H1 (cell line): Measurements from ENCODE around the gene TRAF1. TPM values are rescaled to one million over a fixed set of nuclear protein-coding genes. Genes with fewer than 3 reads are reported as not detected.

Experiments used
- CTCF ChIA-PET: fragments of 300-600 bp; sonication (Branson Sonifier 250); formaldehyde crosslinking; loops from one replicate; lab custom pipeline; 2021; ENCODE audit not compliant: partially characterized antibody; lab: Charles Lee
- POLR2A ChIA-PET: fragments of 300-600 bp; sonication (Branson Sonifier 250); formaldehyde crosslinking; loops from one replicate; lab custom pipeline; 2021; ENCODE audit warnings: inconsistent platforms; ENCODE audit not compliant: partially characterized antibody; lab: Charles Lee
- DNase-seq, 2 experiments: peaks; one replicate each; pipeline versions ENCODE4 v3.0.0 to v3.0.0-alpha.2; 2010 to 2022; ENCODE audit warnings: low spot score in 2 of 2, low read depth in 1 of 2, mixed read lengths in 1 of 2
- FAIRE-seq: peaks from 2 replicates; lab custom pipeline; 2011; peaks lifted over from hg19 to GRCh38; lab: Jason Lieb, UNC
- H2AFZ ChIP-seq: 2 replicates; pipeline ENCODE4 v1.8.1; 2012; ENCODE audit warnings: low read length, inconsistent platforms
- H2AK5ac ChIP-seq: 2 replicates; pipeline ENCODE4 v1.6.1; 2013; ENCODE audit warnings: low read depth, low read length
- H2BK120ac ChIP-seq: replicated peaks from 2 replicates; pipeline ENCODE3; 2013; ENCODE audit warnings: low read depth, low read length, inconsistent platforms
- H2BK12ac ChIP-seq: 2 replicates; pipeline ENCODE4 v1.6.1; 2013; ENCODE audit warnings: low read depth, low read length
- H2BK15ac ChIP-seq: 2 replicates; pipeline ENCODE4 v1.6.1; 2013; ENCODE audit warnings: low read length
- H2BK20ac ChIP-seq: 2 replicates; pipeline ENCODE4 v1.6.1; 2013; ENCODE audit warnings: low read length
- H2BK5ac ChIP-seq: 2 replicates; pipeline ENCODE4 v1.6.1; 2013; ENCODE audit warnings: low read depth, low read length
- H3K14ac ChIP-seq: 2 replicates; pipeline ENCODE4 v1.6.1; 2013; ENCODE audit warnings: inconsistent platforms; ENCODE audit not compliant: insufficient read length
- H3K18ac ChIP-seq: 2 replicates; pipeline ENCODE4 v1.6.1; 2013; ENCODE audit warnings: low read length; ENCODE audit errors: extremely low read depth
- H3K23ac ChIP-seq: 2 replicates; pipeline ENCODE4 v1.6.1; 2013; ENCODE audit warnings: inconsistent platforms; ENCODE audit not compliant: insufficient read length
- H3K23me2 ChIP-seq: 2 replicates; pipeline ENCODE4 v1.6.1; 2013; ENCODE audit warnings: low read depth, low read length
- H3K27ac ChIP-seq: 2 replicates; pipeline ENCODE4 v1.6.1; 2011; ENCODE audit warnings: low read depth, low read length, inconsistent platforms
- H3K27me3 ChIP-seq, 4 experiments: replicated peaks in 1 of 4; 1 replicate in 1 of 4; 2 replicates in 3 of 4; pipeline versions ENCODE4 v1.6.1 to v1.8.1; 2011 to 2013; ENCODE audit warnings: low read length in 3 of 4, mild to moderate bottlenecking in 3 of 4, inconsistent platforms in 2 of 4, mixed read lengths in 2 of 4, moderate library complexity in 1 of 4; ENCODE audit not compliant: control insufficient read depth in 3 of 4, insufficient read depth in 3 of 4; ENCODE audit errors: extremely low read depth in 1 of 4
- H3K36me3 ChIP-seq, 4 experiments: 2 replicates each; pipeline versions ENCODE4 v1.6.1 to v1.8.1; 2011 to 2013; ENCODE audit warnings: mild to moderate bottlenecking in 4 of 4, low read length in 3 of 4, moderate library complexity in 2 of 4, control low read depth in 1 of 4, inconsistent platforms in 1 of 4; ENCODE audit not compliant: insufficient read depth in 4 of 4, control insufficient read depth in 2 of 4
- H3K4ac ChIP-seq: replicated peaks from 2 replicates; pipeline ENCODE3; 2013; ENCODE audit warnings: low read length, low read depth, mixed read lengths, inconsistent platforms; ENCODE audit not compliant: insufficient read length
- H3K4me1 ChIP-seq, 4 experiments: replicated peaks in 1 of 4; 1 replicate in 1 of 4; 2 replicates in 3 of 4; pipeline versions ENCODE4 v1.6.1 to v1.8.1; 2011 to 2013; ENCODE audit warnings: low read length in 3 of 4, inconsistent platforms in 2 of 4, mixed read lengths in 1 of 4; ENCODE audit not compliant: insufficient read depth in 4 of 4, control insufficient read depth in 3 of 4
- H3K4me2 ChIP-seq, 2 experiments: 2 replicates each; pipeline versions ENCODE4 v1.6.1 to v1.8.1; 2011 to 2013; ENCODE audit warnings: low read depth in 2 of 2, low read length in 2 of 2, control low read depth in 1 of 2, inconsistent platforms in 1 of 2, mild to moderate bottlenecking in 1 of 2; ENCODE audit not compliant: insufficient read depth in 1 of 2
- H3K4me3 ChIP-seq, 4 experiments: fragments of 200-600, 300-600 bp in 1 of 4; sonication (generic), shearing (Covaris generic), sonication (Bioruptor Twin) in 1 of 4; 2 replicates each; pipeline versions ENCODE4 v1.5.1 to v1.8.1; 2011 to 2016; ENCODE audit warnings: low read length in 4 of 4, low read depth in 3 of 4, control low read depth in 2 of 4, inconsistent platforms in 2 of 4, mild to moderate bottlenecking in 2 of 4, mixed read lengths in 1 of 4, moderate library complexity in 1 of 4; ENCODE audit not compliant: insufficient read depth in 2 of 4; ENCODE audit errors: extremely low read depth in 1 of 4
- H3K56ac ChIP-seq: replicated peaks from 2 replicates; pipeline ENCODE3; 2013; ENCODE audit warnings: low read depth, mild to moderate bottlenecking, mixed read lengths, low read length, inconsistent platforms; ENCODE audit not compliant: insufficient read length
- H3K79me1 ChIP-seq: 2 replicates; pipeline ENCODE4 v1.6.1; 2013; ENCODE audit warnings: low read depth, low read length, control low read depth
- H3K79me2 ChIP-seq, 2 experiments: 2 replicates each; pipeline versions ENCODE4 v1.6.1 to v1.8.1; 2012 to 2013; ENCODE audit warnings: low read length in 2 of 2, mild to moderate bottlenecking in 2 of 2, inconsistent platforms in 1 of 2; ENCODE audit not compliant: insufficient read depth in 2 of 2, control insufficient read depth in 1 of 2
- H3K9ac ChIP-seq, 4 experiments: replicated peaks in 1 of 4; 1 replicate in 1 of 4; 2 replicates in 3 of 4; pipeline versions ENCODE4 v1.6.1 to v1.8.1; 2011 to 2013; ENCODE audit warnings: low read depth in 3 of 4, low read length in 3 of 4, control low read depth in 2 of 4, mild to moderate bottlenecking in 2 of 4, moderate library complexity in 2 of 4, inconsistent platforms in 1 of 4; ENCODE audit errors: extremely low read depth in 1 of 4
- H3K9me3 ChIP-seq, 2 experiments: 2 replicates each; pipeline versions ENCODE4 v1.6.1 to v1.8.1; 2012 to 2013; ENCODE audit warnings: mild to moderate bottlenecking in 2 of 2, moderate library complexity in 2 of 2, control low read depth in 1 of 2, inconsistent platforms in 1 of 2, low read depth in 1 of 2, low read length in 1 of 2, mixed read lengths in 1 of 2; ENCODE audit not compliant: insufficient read depth in 2 of 2
- H4K20me1 ChIP-seq, 2 experiments: replicated peaks in 1 of 2; 2 replicates each; pipeline versions ENCODE3 to v1.8.1; 2011 to 2013; ENCODE audit warnings: inconsistent platforms in 2 of 2, low read length in 2 of 2, mild to moderate bottlenecking in 1 of 2; ENCODE audit not compliant: insufficient read depth in 2 of 2, control insufficient read depth in 1 of 2
- H4K5ac ChIP-seq: 2 replicates; pipeline ENCODE4 v1.6.1; 2013; ENCODE audit warnings: low read length, low read depth, mixed read lengths, inconsistent platforms; ENCODE audit not compliant: insufficient read length
- H4K8ac ChIP-seq: 2 replicates; pipeline ENCODE4 v1.8.0; 2013; ENCODE audit warnings: mild to moderate bottlenecking, moderate library complexity, low read length, inconsistent platforms; ENCODE audit not compliant: insufficient read depth; ENCODE audit errors: extremely low read depth
- H4K91ac ChIP-seq: replicated peaks from 2 replicates; pipeline ENCODE3; 2013; ENCODE audit warnings: low read length, mixed read lengths, inconsistent platforms; ENCODE audit not compliant: insufficient read length
- ASH2L ChIP-seq: fragments of 200-600, 300-600 bp; sonication (generic); IDR thresholded peaks from one replicate; pipeline ENCODE4 v1.7.1; 2017; ENCODE audit warnings: low read length
- BRCA1 ChIP-seq: IDR thresholded peaks from 2 replicates; pipeline ENCODE4 v1.6.1; 2012; ENCODE audit warnings: low read depth, low read length, improper control_type of control experiment
- CBX8 ChIP-seq: fragments of 300-800, 300-1000 bp; sonication (generic); IDR thresholded peaks from 2 replicates; pipeline ENCODE4 v1.7.1; 2016; ENCODE audit warnings: low read depth, low read length, borderline replicate concordance
- CREB1 ChIP-seq: IDR thresholded peaks from 2 replicates; pipeline ENCODE4 v1.6.1; 2012; ENCODE audit warnings: inconsistent platforms
- GABPA ChIP-seq: IDR thresholded peaks from 2 replicates; pipeline ENCODE4 v1.6.1; 2011; ENCODE audit warnings: mild to moderate bottlenecking, low read length, moderate library complexity, borderline replicate concordance; ENCODE audit not compliant: insufficient read depth
- GTF2F1 ChIP-seq: IDR thresholded peaks from 2 replicates; pipeline ENCODE4 v1.6.1; 2012; ENCODE audit warnings: low read depth, low read length, improper control_type of control experiment, borderline replicate concordance
- SP2 ChIP-seq: IDR thresholded peaks from 2 replicates; pipeline ENCODE4 v1.6.1; 2012; ENCODE audit warnings: mild to moderate bottlenecking, low read length, inconsistent platforms
- SRF ChIP-seq: IDR thresholded peaks from 2 replicates; pipeline ENCODE4 v1.6.1; 2011; ENCODE audit warnings: mild to moderate bottlenecking, low read depth, low read length, moderate library complexity
- TAF1 ChIP-seq: IDR thresholded peaks from 2 replicates; pipeline ENCODE4 v1.6.1; 2011; ENCODE audit warnings: mild to moderate bottlenecking, low read depth, low read length
- TEAD4 ChIP-seq: IDR thresholded peaks from 2 replicates; pipeline ENCODE4 v1.6.1; 2012; ENCODE audit warnings: low read depth, low read length, inconsistent platforms, mixed read lengths
- WGBS, 2 experiments: shearing (Covaris generic) in 1 of 2; methylation state at CpG; one replicate each; pipeline versions ENCODE4 v1.1.6 to v1.1.7; 2013 to 2015; ENCODE audit warnings: low lambda C conversion rate in 2 of 2, mixed read lengths in 2 of 2, inconsistent platforms in 1 of 2, low coverage in 1 of 2, missing lambda C conversion rate in 1 of 2; ENCODE audit not compliant: insufficient replicate concordance in 2 of 2, insufficient coverage in 1 of 2, insufficient read length in 1 of 2; ENCODE audit errors: extremely low coverage in 1 of 2, missing lambda C conversion rate in 1 of 2; 5-methylcytosine and 5-hydroxymethylcytosine counted together
- polyA plus RNA-seq, 7 experiments: library from polyadenylated mRNA; depleted of rRNA in 3 of 7; stranded (reverse) in 5 of 7; unstranded in 2 of 7; fragments of >200 nt in 5 of 7; fragments of 200-250 nt in 2 of 7; gene quantifications; 1 replicate in 5 of 7; 2 replicates in 1 of 7; 4 replicates in 1 of 7; pipeline versions ENCODE4 v1.2.1 to v1.2.3, GENCODE V29; 2011 to 2013; ENCODE audit warnings: missing spikeins in 2 of 7, mixed read lengths in 2 of 7
- total RNA-seq: library from RNA; stranded (reverse); fragmentation: NEBNext Ultra II Directional; extraction: Animal tissue kit (Norgen Biotek cat#: 25700); gene quantifications from 2 replicates; pipeline ENCODE4 v1.2.1, GENCODE V29; 2021
- TF ChIP-seq, protein P1 (sequence below): IDR thresholded peaks from 2 replicates; pipeline ENCODE4 v1.6.1; 2011; ENCODE audit warnings: low read depth, mild to moderate bottlenecking, low read length; ENCODE audit not compliant: insufficient read depth

TRAF1 gene
- total and polyA plus RNA-seq, 2 of the 8 experiments (the other 6 are each of a cell fraction or from before 2014, with no cell fraction given) = 1.6 to 3.2 TPM

- Histone ChIP-seq H3K14ac (no peak overlapping the region), H2BK5ac (no peak overlapping the region), H2AFZ (no peak overlapping the region), H2BK15ac (no peak overlapping the region), H3K56ac (no peak overlapping the region), H2BK20ac (no peak overlapping the region), H4K8ac (no peak overlapping the region), H4K20me1 (no peaks in the 10 kb centered on the region), H3K18ac (no peak overlapping the region), H3K79me1 (no peaks in the 10 kb centered on the region), H3K23ac (no peak overlapping the region), H3K27me3 (no peaks in the 10 kb centered on the region), H2AK5ac (no peak overlapping the region), H3K36me3 (no peaks in the 10 kb centered on the region), H3K4me3 (no peak overlapping the region), H3K4me2 (no peak overlapping the region), H3K9ac (no peak overlapping the region), H3K4ac (no peak overlapping the region), H3K27ac (no peak overlapping the region), H2BK12ac (no peak overlapping the region), H3K79me2 (no peaks in the 10 kb centered on the region), H3K4me1 (peaks cover 0 to 4% (median 1%) of the 10 kb centered on the region in 4 experiments; a peak in 2 of 7 replicates), H4K91ac (no peak overlapping the region), H2BK120ac (no peak overlapping the region), H3K9me3 (no peaks in the 10 kb centered on the region), H4K5ac (no peak overlapping the region), H3K23me2 (no peaks in the 10 kb centered on the region)
- WGBS, 2 experiments = 42% methylated on average over 2 of the region's 2 CpGs; no CpG with 5 or more reads in 1 of the 2 experiments
- DNase-seq (no peak), FAIRE-seq (no peak)
- ChIA-PET CTCF (interaction anchor here (0.6 to 12.5 kb wide), 22 partner anchors 8 to 183 kb away, joined by 3 to 108 read pairs (median 4); no protein-coding TSS in a partner anchor), POLR2A (interaction anchor here (0.6 to 4.6 kb wide), 3 partner anchors 7 to 94 kb away, joined by 3 to 14 read pairs (median 3); partner anchors contain the start of gene PSMD5)
- TF ChIP-seq CBX8 (no peak), SRF (no peak), CREB1 (no peak), TEAD4 (no peak), GTF2F1 (no peak), GABPA (no peak), BRCA1 (no peak), SP2 (no peak), ASH2L (no peak), TAF1 (no peak)
- TF ChIP-seq, protein P1, sequence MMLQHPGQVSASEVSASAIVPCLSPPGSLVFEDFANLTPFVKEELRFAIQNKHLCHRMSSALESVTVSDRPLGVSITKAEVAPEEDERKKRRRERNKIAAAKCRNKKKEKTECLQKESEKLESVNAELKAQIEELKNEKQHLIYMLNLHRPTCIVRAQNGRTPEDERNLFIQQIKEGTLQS = no peak
Observed at GRCh38 chr9:120936764-120937122, 10.1 kb upstream of the TRAF1 start.
